ENCODE results near the gene RECQL5.
A peak's percentile ranks its signal among the peaks of the same experiment; 100 is the strongest.
"Not testable (repeated sequence)": the region's sequence is repeated elsewhere in the genome, so short reads cannot be mapped to it uniquely, and the experiment has no call there.

The RECQL5 gene

DNA sequence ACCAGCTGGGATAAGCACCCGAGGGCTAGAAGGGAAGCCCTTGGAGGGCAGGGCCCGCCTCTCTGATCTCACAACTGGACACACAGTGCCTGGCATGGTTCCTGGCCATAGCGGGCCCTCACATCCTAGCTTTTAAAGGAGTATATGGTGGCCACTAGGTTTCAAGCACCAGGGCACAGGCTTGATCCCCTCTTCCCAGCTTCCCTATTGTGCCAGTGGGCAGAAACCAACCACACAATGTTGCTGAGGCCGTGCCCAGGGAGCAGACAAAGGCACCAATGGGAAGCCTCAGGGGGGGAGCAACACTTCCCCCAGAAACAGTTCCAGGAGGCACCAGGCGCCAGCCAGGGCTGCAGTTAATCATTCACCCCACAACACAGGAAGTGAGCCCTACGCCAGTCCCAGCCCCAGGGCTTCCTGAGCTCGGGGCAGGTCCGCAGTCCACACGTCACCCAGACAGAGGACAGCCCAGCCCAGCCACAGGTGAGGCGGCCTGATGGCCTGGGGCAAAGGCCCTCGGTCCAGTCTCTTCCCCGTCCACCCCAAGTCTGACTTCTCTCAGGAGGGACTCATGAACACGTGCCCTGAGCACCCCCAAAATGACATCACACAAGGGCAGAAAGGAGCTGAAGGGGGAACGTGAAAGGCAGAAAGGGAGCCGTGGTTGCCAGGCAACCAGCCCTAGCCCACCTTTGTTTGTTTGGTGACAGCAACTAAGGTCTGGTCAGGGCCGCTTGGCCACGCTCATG is 20.9 kb downstream of the RECQL5 start:
- peak; percentile 85 for ATAC-seq
- peaks cover 13% of the 10 kb centered on the region for H3K4me1 Mint-ChIP-seq
- peak overlapping the region; percentile 89 for H3K27ac Mint-ChIP-seq
- peaks cover 25% of the 10 kb centered on the region for H3K36me3 Mint-ChIP-seq
- peak overlapping the region; percentile 17 for H3K4me3 Mint-ChIP-seq
- no peak for DNase-seq (ENCODE audit: low spot score in 2 of 2)
- no peaks in the 10 kb centered on the region for H3K9me3 Mint-ChIP-seq

DNA sequence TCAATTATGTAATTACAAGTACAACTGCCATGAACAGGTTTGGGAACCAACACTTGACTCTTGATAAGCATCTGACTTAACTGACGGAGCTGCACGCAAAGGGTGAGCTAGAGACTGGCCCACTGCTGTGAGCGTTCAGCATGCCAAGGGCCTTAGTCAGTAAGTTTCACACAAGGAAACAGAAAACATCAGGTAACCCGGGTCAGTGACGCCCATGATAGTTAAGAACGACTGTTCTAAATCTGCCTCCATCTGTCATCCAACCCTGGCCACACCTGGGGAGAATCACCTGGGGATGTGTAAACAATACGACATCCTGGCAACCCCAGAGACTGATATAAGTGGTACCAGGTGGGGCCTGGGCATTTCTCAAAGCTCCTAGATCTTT is 21.5 kb downstream of the RECQL5 start:
- peaks cover 13% of the 10 kb centered on the region for H3K4me1 Mint-ChIP-seq
- peak overlapping the region; percentile 89 for H3K27ac Mint-ChIP-seq
- no peak overlapping the region for H3K4me3 Mint-ChIP-seq
- H3K36me3 Mint-ChIP-seq, result peaks cover 19% of the 10 kb centered on the region
- H3K9me3 Mint-ChIP-seq, result no peaks in the 10 kb centered on the region
- no peak for DNase-seq (ENCODE audit: low spot score in 2 of 2)
- no peak for ATAC-seq

DNA sequence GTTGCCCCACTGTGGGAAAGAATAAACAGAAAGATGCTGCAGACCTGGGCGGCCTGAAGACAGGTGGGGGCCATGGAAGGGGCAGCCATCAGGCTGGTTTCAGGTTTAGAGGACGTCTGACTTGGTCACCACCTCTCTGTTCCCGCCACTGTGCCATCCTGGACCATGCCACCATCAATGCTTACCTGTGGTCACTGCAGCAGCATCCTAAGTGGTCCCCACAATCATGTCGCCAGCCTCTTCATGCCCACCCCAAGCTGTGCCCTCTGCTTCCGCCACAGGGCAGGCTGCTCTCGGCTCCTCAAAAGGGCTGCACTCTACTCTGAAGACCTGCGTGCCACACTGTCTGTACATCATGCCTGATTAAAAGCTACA is 23.3 kb downstream of the RECQL5 start:
- no peak for ATAC-seq
- no peak overlapping the region for H3K4me3 Mint-ChIP-seq
- no peak for DNase-seq (ENCODE audit: low spot score in 2 of 2)

DNA sequence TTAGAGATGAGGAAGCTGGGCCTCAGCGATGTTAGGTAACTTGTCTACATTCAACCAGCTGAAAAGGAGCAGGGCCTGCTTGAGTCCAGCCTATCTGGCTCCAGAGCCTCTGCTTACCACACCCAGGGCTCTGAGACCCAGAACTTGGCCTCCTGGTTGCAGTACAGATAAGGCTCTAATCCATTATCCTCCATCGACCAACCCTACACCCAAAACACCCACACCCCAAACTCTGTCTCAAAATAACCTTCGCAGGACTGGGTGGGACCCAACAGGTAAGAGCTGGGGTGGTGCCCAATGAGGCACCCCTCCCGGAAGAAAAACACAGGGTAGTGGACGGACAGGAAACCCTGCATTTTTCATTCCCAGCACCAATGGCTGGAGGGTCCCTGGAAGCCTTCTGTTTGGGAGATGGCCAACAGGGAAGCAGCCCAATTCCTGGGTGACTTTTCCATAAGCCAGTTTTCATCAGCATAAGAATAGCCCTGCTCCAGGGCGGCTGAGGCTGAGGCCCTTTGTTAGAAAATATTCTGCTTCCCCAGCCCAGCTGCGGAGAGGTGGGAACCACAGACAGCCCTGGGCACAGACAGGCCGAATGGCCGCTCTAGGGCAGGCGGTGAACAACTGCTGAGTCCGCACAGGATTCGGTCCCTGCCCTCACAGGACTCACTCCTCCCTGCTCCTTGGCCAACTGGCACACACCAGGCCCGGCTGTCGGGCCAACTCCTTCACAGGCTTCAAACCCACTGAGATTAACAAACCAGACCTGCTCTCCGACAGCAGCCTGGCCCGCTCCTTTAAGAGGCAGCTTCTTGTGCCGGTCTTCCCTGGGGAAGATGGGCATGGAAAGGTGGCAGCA is 23.9 kb downstream of the RECQL5 start:
- H3K9me3 Mint-ChIP-seq, result no peaks in the 10 kb centered on the region
- peaks cover 13% of the 10 kb centered on the region for H3K4me1 Mint-ChIP-seq
- ATAC-seq (no peak), DNase-seq (ENCODE audit: low spot score in 2 of 2) (no peak)
- H3K27ac Mint-ChIP-seq, result no peak overlapping the region
- no peaks in the 10 kb centered on the region for H3K36me3 Mint-ChIP-seq
- H3K4me3 Mint-ChIP-seq, result no peak overlapping the region

More for the DNA sequence above, 23.3 kb downstream of the RECQL5 start:
- Mint-ChIP-seq H3K9me3 (no peaks in the 10 kb centered on the region), H3K27ac (no peak overlapping the region), H3K4me1 (peaks cover 13% of the 10 kb centered on the region), H3K36me3 (peaks cover under 1% of the 10 kb centered on the region)

DNA sequence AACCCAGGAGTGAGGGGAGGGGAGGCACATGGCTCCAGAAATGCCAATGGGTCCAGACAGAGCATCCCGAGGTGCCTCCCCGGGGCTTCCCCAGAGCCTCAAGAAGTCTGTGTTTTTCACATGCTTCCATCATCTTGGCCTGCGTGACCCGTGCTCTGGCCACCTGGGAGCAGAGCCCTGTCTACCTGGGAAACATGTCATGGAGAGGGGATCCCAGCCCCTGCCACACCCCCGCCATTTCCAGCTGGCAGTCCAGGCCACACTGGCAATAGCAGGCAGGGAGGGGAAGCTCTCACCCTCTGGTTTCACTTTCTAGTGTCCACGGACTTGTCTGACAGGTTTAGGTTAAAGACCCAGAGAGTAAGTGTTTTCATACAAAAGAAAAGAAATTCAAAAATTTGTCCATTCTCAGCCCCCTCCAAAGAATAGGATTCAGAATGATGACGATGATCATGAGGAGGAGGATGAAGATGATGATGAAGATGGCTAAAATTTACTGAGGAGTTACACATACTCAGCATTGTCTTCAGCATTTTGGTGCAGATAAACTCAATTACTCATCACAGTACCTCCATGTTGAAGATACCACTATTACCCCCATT is 24.7 kb downstream of the RECQL5 start:
- DNase-seq (ENCODE audit: low spot score in 2 of 2) (no peak), ATAC-seq (no peak)
- Mint-ChIP-seq H3K9me3 (no peaks in the 10 kb centered on the region), H3K27ac (no peak overlapping the region), H3K4me3 (no peak overlapping the region), H3K36me3 (no peaks in the 10 kb centered on the region), H3K4me1 (peaks cover 13% of the 10 kb centered on the region)

DNA sequence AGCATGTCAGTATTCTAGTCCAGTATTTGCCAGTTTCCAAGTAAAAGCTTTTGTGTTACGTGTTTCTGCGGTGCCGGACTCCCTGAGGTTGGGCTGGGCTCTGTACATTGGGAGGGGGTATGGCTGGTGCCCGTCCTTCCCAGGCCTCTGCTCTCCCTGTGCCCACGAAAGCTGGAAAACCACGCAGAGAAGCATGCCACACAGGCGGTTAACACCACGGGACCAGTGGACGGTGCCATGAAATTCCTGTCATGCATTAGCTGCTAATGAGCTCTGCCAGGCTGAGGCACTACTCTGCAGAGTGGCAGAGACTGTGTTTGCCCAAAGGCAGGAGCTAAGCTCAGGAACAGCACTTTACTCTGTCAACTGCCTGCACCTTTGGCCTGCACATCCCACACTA is 25.6 kb downstream of the RECQL5 start:
- Mint-ChIP-seq H3K9me3 (no peaks in the 10 kb centered on the region), H3K4me1 (peaks cover 8% of the 10 kb centered on the region), H3K4me3 (no peak overlapping the region), H3K36me3 (no peaks in the 10 kb centered on the region), H3K27ac (no peak overlapping the region)
- no peak for ATAC-seq
- no peak for DNase-seq (ENCODE audit: low spot score in 2 of 2)

DNA sequence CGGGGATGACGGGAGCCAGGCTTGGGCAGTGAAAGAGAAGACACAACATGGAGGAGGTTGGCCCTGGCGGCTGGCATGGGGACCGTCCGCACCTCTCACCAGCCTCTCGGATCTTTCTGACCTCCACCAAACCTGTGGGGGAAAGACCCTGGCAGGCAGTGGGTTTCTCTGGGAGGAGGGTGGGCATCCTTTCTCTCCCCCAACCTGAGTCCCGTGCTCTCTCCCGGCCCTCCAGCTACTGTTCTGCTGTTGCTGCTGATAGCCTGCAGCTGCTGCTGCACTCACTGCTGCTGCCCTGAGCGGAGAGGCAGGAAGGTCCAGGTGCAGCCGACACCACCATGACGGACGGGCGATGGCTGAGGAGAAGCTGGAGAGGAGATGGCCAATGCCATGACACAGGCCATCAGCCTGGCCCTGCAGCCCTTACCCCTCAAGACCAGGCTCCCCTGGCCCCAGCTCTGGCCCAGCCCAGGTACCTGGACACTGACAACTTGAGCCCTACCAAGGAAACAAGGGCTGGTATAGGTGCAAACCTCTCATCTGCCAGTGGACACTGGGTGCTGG is 26.3 kb downstream of the RECQL5 start:
- no peak for DNase-seq (ENCODE audit: low spot score in 2 of 2)
- Mint-ChIP-seq H3K9me3 (no peaks in the 10 kb centered on the region), H3K36me3 (no peaks in the 10 kb centered on the region), H3K4me3 (no peak overlapping the region), H3K4me1 (peaks cover under 1% of the 10 kb centered on the region), H3K27ac (no peak overlapping the region)
- ATAC-seq, result no peak

DNA sequence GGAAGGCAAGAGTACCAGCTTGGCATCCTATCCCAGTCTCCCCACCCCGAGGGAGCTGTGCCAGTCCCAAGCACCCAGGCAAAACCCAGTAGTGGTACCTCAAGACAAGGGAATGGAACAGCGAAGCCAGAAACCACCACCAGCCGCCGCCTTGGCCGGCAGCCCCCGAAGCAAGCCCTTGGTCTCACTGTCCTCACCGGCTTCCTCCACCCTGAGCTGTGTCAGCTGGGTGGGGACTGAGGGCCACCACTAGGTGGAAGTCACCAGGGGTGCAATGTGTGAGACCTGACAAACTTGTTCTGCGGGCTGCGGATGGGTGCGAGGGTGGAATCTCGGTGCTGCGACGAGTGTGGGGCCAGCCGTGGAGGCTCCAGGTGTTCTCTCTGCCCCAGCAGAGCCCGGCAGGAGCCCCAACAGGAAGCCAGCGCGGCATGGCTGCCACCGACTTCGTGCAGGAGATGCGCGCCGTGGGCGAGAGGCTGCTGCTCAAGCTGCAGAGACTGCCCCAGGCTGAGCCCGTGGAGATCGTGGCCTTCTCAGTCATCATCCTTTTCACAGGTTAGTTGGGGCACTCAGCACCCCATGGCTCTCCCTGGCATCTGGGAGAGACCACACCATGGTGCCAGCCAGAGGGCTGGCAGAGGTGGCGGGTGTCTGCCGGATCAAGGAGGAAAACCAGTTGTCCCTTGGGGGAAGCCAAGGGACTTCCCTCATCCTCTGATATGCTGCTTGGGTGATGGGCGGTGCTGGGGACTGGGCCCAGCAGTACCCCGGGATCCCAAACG is 27.0 kb downstream of the RECQL5 start:
- no peaks in the 10 kb centered on the region for H3K9me3 Mint-ChIP-seq
- DNase-seq (ENCODE audit: low spot score in 2 of 2) (no peak), ATAC-seq (no peak)
- no peak overlapping the region for H3K4me3 Mint-ChIP-seq
- no peaks in the 10 kb centered on the region for H3K4me1 Mint-ChIP-seq
- H3K27ac Mint-ChIP-seq, result no peak overlapping the region
- H3K36me3 Mint-ChIP-seq, result no peaks in the 10 kb centered on the region

DNA sequence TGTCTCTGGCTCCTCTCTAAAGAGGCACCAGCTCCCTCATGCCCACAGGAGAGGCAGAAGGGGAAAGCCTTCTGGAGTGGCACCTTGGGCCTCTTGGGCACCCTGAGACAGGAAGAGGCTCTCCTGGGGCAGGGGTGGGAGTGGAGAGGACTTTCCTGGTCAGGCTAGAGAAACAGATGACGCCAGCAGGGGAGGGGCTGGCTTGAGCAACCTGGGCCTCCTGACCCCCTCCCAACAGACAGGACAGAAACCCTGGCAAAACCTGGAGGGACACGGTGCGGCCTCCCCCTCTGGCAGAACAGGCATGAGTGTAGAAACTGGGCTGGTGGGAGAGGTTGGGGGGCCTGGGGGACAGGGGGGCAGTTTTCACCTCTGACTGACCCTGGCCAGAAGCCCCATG is 27.6 kb downstream of the RECQL5 start:
- Mint-ChIP-seq H3K4me1 (no peaks in the 10 kb centered on the region), H3K9me3 (no peaks in the 10 kb centered on the region), H3K36me3 (no peaks in the 10 kb centered on the region), H3K4me3 (no peak overlapping the region), H3K27ac (no peak overlapping the region)
- ATAC-seq (no peak), DNase-seq (ENCODE audit: low spot score in 2 of 2) (no peak)

DNA sequence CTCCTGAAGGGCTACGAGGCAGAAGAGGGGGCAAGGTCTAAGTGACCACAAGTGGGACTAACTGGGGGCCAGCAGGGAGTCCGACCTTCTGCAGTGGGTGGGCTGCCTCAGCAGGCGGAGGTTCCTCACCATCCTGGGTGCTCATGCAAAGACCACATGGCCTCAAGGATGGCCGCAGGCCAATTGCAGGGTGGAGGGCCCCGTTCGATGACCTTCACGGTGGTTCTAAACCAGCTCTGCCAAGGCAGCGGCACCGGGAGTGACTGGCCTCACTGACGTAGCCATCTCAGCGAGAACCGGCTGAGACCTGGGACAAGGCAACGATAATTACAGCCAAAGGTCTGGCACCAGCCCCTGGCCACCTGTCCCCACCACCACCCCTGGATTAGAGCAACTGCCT is 28.1 kb downstream of the RECQL5 start:
- no peak overlapping the region for H3K4me3 Mint-ChIP-seq

DNA sequence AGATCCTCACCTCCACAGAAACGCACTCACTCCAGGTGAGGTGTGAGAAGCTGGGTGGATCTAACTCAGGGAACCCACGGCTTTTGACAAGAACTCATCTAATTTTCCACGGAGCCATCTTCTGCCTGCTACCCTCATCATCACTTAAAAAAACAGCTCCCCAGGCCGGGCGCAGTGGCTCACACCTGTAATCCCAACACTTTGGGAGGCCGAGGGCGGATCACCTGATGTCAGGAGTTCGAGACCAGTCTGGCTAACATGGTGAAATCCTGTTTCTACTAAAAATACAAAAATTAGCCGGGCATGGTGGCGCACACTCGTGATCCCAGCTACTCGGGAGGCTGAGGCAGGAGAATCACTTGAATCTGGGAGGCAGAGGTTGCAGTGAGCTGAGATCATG is 28.9 kb downstream of the RECQL5 start:
- not testable (repeated sequence) for H3K36me3 Mint-ChIP-seq; H3K4me3 Mint-ChIP-seq; DNase-seq (ENCODE audit: low spot score in 2 of 2); H3K4me1 Mint-ChIP-seq; ATAC-seq; H3K9me3 Mint-ChIP-seq
- peak overlapping the region; percentile 26 for H3K27ac Mint-ChIP-seq

More for the DNA sequence above, 28.1 kb downstream of the RECQL5 start:
- no peaks in the 10 kb centered on the region for H3K9me3 Mint-ChIP-seq
- DNase-seq (ENCODE audit: low spot score in 2 of 2) (no peak), ATAC-seq (no peak)
- no peaks in the 10 kb centered on the region for H3K36me3 Mint-ChIP-seq
- H3K27ac Mint-ChIP-seq, result peak overlapping the region; percentile 26
- peaks cover 3% of the 10 kb centered on the region for H3K4me1 Mint-ChIP-seq

DNA sequence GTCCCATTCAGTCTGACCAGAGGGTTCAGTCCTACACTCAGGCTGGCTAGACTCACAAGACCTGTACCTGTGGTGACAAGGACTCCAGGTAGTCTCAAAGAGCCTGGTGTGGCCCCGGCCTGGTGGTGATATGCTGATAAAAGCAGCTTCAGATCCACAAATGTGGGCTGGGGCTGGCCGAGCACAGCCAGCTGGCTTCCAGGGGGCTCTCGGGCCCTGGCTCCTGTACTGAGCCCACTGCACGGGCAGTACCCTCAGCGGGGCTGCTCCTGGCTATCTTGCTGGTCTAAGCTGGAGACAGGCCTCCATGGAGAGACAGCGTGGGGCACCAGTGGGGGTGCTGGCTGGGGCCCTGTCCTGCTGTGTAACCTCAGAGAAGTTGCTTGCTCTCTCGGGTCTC is 29.4 kb downstream of the RECQL5 start:
- no peaks in the 10 kb centered on the region for H3K9me3 Mint-ChIP-seq
- DNase-seq (ENCODE audit: low spot score in 2 of 2) (no peak), ATAC-seq (no peak)
- peaks cover 8% of the 10 kb centered on the region for H3K4me1 Mint-ChIP-seq
- H3K36me3 Mint-ChIP-seq, result no peaks in the 10 kb centered on the region
- no peak overlapping the region for H3K4me3 Mint-ChIP-seq
- no peak overlapping the region for H3K27ac Mint-ChIP-seq

DNA sequence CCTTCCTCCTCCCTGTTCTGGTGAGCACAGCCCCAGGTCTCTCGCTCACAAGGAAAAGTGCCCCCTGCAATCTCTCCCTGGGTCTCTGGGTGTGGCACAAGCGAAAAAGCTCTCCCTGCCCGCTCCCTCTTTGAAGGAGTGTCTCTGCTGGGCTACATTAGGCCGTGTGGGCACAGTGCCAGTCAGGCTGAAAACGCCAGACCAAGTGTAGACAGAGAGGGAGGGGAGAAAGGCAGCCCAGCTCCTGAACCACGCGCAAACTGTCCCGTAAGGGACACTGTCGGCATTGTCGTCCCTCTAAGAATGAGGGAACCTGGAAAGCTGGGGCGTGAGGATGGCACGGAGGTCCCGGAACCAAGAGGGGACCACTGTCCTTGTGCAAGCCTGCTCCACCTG is 29.8 kb downstream of the RECQL5 start:
- peaks cover 8% of the 10 kb centered on the region for H3K4me1 Mint-ChIP-seq
- no peaks in the 10 kb centered on the region for H3K36me3 Mint-ChIP-seq
- no peak overlapping the region for H3K4me3 Mint-ChIP-seq
- no peak for ATAC-seq
- H3K9me3 Mint-ChIP-seq, result no peaks in the 10 kb centered on the region
- no peak overlapping the region for H3K27ac Mint-ChIP-seq
- no peak for DNase-seq (ENCODE audit: low spot score in 2 of 2)

DNA sequence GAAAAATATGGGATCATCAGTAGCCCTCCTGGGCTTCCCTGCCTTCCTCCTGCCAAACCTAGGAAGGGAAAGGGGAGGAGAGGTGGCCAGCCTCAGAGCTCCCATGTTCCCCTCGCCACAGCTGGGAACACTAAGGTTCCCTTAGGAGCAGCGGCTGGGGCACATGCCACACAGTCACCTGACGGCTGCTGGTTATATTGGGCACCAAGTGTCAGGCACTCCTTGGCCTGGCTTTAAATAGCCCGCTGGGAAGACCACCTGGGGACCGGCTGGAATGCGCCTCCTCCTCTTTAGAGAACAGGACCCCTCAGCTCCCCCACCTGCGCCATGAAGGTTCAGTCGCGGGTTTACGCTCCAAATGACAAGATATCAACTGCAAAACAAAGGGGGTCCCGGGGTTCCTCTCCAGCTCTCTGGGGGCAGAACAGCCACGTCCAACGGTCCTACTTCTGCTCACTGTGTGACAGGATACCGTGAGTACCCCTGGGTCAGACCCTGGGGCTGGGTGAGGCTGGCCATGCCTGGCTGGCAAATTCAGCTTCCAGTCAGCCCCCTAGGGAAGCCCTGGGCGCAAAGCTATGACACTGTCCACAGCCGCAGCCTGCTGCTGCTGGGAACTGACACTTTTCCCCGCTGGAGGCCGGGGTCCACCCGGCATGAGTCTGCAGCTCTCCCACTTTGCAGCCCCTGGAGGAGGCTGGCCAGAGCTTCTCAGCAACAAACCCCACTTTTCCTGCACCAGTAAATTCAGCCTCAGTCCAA is 30.4 kb downstream of the RECQL5 start:
- Mint-ChIP-seq H3K4me1 (peaks cover 8% of the 10 kb centered on the region), H3K36me3 (no peaks in the 10 kb centered on the region), H3K27ac (no peak overlapping the region), H3K9me3 (no peaks in the 10 kb centered on the region), H3K4me3 (no peak overlapping the region)
- no peak for ATAC-seq
- DNase-seq (ENCODE audit: low spot score in 2 of 2), result no peak
